ENCODE results near the gene ARID5A.
"Not testable (repeated sequence)": the region's sequence is repeated elsewhere in the genome, so short reads cannot be mapped to it uniquely, and the experiment has no call there.

ARID5A gene

GRCh38 chr2:96536445-96537065, at the start of gene ARID5A:
Gene ARID5A, plus strand, starts transcription at chr2:96536752. Its CDS starts 75 bp downstream, at chr2:96536827.
- DNase-seq (ENCODE audit: low read depth in 2 of 2, low spot score in 1 of 2): peak; percentile 83 to 86

GRCh38 chr2:96489261-96489660, 47.3 kb upstream of the ARID5A start:
- DNase-seq (ENCODE audit: low read depth in 2 of 2, low spot score in 1 of 2): no peak

GRCh38 chr2:96489663-96490062, 46.9 kb upstream of the ARID5A start:
- DNase-seq (ENCODE audit: low read depth in 2 of 2, low spot score in 1 of 2): no peak

GRCh38 chr2:96491860-96492497, 44.6 kb upstream of the ARID5A start:
- no peak for DNase-seq (ENCODE audit: low read depth in 2 of 2, low spot score in 1 of 2)

GRCh38 chr2:96493072-96493471, 43.5 kb upstream of the ARID5A start:
- no peak for DNase-seq (ENCODE audit: low read depth in 2 of 2, low spot score in 1 of 2)

- no peak for DNase-seq (ENCODE audit: low read depth in 2 of 2, low spot score in 1 of 2)
Observed at GRCh38 chr2:96494188-96494587, 42.4 kb upstream of the ARID5A start.

GRCh38 chr2:96495982-96496629, 40.4 kb upstream of the ARID5A start:
- DNase-seq (ENCODE audit: low read depth in 2 of 2, low spot score in 1 of 2): no peak

GRCh38 chr2:96498021-96498431, 38.5 kb upstream of the ARID5A start:
- DNase-seq (ENCODE audit: low read depth in 2 of 2, low spot score in 1 of 2): no peak

- not testable (repeated sequence) for DNase-seq (ENCODE audit: low read depth in 2 of 2, low spot score in 1 of 2)
Observed at GRCh38 chr2:96498611-96499010, 37.9 kb upstream of the ARID5A start.

GRCh38 chr2:96499061-96499960, 37.2 kb upstream of the ARID5A start:
- no peak for DNase-seq (ENCODE audit: low read depth in 2 of 2, low spot score in 1 of 2)

GRCh38 chr2:96500385-96501066, 36.0 kb upstream of the ARID5A start:
- DNase-seq (ENCODE audit: low read depth in 2 of 2, low spot score in 1 of 2): no peak

GRCh38 chr2:96501471-96501874, 35.1 kb upstream of the ARID5A start:
- no peak for DNase-seq (ENCODE audit: low read depth in 2 of 2, low spot score in 1 of 2)

GRCh38 chr2:96501886-96502810, 34.4 kb upstream of the ARID5A start:
- DNase-seq (ENCODE audit: low read depth in 2 of 2, low spot score in 1 of 2): no peak

GRCh38 chr2:96502891-96503636, 33.5 kb upstream of the ARID5A start:
- no peak for DNase-seq (ENCODE audit: low read depth in 2 of 2, low spot score in 1 of 2)

GRCh38 chr2:96503637-96504243, 32.8 kb upstream of the ARID5A start:
- no peak for DNase-seq (ENCODE audit: low read depth in 2 of 2, low spot score in 1 of 2)

- no peak for DNase-seq (ENCODE audit: low read depth in 2 of 2, low spot score in 1 of 2)
Observed at GRCh38 chr2:96505231-96505889, 31.2 kb upstream of the ARID5A start, which contains the start of gene NEURL3. Gene NEURL3, minus strand, starts transcription at chr2:96505357. Its CDS starts 71 bp downstream, at chr2:96505286.

- DNase-seq (ENCODE audit: low read depth in 2 of 2, low spot score in 1 of 2): no peak
Observed at GRCh38 chr2:96506016-96506906, 30.3 kb upstream of the ARID5A start.
